NK-92 treated with Interleukin-12 subunit alpha and Interleukin-12 subunit beta, amount 100 ng/mL, for 24 hours (cell line): ENCODE data around the gene HDAC11.
"Not testable (repeated sequence)": the region's sequence is repeated elsewhere in the genome, so short reads cannot be mapped to it uniquely, and the experiment has no call there.

ENCODE experiments used
- DNase-seq: peaks from one replicate; lab custom pipeline; 2025; lab: John Stamatoyannopoulos, UW

The HDAC11 gene

DNA sequence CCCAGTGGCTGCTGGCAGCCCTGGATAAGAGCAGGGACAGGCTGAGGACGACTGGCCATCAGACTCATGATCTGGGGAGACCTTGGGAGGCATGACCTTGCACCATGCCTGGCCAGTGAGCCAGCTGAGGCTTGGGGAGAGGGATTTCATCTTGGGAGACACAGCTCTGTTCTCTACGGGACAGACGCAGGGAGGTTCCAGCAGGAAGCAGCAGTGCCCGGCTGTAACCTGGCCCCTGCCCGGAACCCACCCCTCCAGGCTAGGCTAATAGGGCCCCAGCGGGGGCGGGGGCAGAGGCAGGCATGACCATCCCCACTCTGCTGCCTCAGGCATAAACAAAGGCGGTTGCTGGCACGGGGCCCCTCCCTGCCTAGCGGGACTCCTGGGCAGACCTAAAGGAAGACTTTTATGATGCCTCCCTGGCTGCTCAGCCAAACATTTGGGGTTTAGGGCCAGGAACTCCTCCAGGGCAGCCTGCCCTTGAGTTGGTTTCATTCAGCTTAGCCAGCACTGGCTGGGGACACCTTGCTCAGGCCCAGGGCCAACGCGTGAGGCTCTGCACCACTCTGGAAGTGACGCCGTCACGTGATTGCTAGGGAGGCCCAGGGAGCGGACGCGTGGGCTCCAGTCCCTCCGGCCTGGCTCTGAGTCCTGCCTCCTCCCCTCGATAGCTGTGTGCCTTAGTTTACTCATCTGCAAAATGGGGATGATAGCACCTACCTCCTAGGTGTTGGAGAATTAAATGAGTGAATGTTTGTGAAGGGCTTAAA lies 27.6 kb downstream of the HDAC11 start:
- DNase-seq, result no peak

DNA sequence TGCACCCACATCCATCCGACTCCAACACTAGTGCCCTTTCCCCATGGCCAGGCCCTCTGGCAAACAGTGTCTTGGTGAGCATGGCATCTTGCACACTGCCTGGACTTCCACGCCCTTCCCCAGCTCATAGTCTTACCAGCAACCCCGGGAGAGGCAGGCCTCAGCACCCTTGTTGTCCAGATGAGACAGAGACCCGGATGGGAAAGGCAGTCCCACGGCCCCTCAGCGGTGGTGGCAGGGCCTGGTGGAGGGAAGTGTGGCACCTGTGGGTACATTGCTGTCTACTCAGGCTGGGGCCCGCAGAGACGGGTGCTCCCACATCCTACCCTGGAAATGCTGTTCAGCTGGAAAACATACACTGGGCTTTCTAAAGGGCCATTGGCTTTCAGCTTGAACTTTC lies 28.4 kb downstream of the HDAC11 start:
- DNase-seq, result no peak

DNA sequence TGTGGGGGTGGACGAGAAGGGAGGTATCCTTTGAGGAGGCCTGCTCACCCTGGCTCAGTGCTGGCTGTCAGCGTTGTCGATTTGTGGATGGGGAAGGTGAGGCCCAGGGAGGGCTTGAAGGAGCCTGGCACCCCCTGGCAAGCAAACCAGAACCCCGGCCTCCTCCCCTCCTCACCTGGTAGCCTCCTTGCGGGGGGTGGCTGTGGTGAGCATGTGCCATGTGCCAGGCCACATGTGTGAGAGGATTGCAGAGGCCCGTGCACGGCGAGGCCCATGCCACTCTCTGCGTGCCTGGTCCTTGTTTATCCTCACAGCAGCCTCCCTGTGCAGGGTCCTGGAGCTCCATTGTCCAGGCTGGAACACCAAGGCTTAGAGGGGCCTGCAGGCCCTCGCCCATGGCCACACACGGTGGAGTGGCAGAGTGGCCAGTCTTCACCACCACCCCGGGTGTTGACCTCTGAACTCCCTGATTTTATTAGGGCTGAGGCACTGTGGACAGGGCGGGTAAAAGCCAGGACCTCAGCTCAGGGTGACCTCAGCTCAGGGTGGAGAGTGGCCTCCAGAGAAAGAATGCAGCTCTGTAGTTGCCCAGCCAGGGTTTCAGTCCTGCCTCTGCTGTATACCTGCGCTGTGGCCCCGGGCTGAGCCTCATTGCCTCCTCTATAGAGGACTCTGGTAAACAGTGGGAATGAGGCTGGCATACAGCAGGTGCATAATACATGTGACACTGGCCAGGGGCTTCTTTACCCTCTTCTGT lies 29.1 kb downstream of the HDAC11 start:
- DNase-seq, result no peak

DNA sequence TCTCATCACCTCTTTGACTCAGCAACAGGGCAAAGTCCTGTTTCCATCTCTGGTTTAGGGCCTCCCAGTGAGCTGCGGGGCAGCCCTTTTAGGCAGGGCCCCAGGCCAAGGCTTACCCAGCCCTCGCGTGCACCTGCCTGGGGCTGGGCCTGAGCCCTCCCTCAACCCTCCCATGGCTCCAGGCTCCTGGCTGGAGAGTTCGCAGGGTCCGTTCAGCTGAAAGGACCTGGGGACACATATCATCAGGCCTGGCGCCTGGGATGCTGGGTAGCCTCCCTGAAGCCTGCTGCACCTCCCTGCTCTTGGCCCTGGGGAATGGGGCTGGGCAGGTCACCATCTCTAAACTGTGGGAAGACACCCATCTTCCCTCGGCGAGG lies 29.7 kb downstream of the HDAC11 start:
- no peak for DNase-seq

DNA sequence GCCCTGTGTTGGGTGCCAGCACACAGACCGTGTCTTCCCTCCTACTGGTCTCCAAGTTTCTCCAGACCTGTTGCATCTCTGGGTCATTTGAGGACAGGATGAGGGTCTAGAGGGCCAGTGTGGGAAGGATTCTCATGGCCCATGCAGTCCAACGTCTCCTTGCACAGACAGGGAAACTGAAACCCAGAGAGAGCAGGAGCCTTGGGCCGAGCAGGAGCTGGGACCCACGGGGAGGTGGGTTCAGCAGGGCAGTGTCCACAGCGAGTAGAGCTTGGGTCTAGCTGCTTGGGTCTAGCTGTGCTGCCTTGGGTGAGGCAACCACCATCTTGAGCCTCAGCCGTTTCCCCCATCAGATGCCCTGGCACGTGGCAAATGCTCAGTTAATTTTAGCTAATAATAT lies 32.3 kb downstream of the HDAC11 start:
- DNase-seq, result no peak

DNA sequence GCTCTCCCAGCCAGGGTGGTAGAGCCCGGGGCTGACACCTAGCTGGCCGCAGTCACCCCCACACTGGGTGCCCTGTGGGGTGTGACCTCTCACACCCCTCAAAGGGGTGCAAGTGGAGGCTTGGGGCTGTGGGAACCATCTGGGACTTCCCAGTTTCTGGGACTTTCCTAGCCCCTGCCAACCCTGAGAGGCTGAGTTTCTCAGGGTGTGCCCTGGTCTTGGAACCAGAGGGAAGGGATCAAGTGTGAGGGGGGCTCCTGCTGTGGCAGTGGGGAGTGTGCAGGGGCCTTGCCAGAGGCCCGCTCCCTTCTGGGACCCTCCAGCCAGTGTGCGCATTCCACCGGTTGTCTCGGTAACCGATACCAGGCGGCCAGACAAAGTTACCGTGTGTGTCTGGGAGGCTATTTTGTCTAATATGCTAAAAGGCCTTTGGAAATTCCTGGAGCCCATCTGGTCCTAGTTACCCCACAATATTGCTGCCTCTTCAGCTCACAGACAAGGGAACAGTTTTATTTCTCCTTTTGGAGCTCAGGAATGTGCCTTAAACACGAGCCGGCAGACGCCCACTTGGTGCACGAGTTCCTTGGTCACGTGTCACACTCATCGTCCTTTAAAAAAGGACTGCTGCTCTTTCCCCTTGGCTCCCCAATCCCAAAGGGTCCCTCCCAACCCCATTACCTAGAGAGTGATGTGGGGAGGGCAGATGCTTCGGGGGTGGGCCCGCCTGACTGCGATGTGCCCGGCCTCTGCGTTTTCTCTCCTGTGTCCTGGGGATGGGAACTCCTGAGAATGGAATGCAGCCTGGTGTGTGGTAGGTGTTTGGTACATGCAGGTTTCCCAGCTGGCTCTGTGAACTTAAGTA lies 33.2 kb downstream of the HDAC11 start:
- DNase-seq, result no peak

DNA sequence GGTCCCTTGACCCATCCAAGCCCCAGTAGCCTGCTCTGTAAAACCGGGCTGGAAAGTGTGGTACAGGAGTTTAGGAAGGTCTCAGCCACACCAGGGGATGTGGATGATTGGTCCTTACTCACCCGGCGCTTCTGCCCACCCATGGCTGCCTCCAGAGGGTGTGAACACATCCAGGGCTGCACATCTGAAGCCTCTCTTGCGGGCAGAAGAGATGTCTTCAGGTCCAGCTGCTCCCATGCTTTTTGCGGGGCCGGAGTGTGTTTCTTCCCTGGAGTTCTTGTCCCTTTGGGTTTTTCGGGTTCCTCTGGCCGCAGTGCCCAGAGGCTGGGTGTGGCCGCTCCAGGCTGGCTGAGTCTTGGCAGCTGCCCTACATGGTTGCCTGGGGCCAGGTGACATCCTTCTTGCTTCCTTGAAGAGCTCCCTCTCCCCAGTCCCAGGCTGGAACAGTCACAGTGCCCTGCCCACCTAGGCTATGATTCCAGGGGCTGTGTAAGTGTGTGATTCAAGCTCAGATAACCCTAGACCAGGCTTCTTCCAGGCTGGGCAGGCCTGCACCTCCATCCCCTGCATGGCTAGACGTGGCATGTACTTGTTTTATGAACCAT lies 33.9 kb downstream of the HDAC11 start:
- no peak for DNase-seq

DNA sequence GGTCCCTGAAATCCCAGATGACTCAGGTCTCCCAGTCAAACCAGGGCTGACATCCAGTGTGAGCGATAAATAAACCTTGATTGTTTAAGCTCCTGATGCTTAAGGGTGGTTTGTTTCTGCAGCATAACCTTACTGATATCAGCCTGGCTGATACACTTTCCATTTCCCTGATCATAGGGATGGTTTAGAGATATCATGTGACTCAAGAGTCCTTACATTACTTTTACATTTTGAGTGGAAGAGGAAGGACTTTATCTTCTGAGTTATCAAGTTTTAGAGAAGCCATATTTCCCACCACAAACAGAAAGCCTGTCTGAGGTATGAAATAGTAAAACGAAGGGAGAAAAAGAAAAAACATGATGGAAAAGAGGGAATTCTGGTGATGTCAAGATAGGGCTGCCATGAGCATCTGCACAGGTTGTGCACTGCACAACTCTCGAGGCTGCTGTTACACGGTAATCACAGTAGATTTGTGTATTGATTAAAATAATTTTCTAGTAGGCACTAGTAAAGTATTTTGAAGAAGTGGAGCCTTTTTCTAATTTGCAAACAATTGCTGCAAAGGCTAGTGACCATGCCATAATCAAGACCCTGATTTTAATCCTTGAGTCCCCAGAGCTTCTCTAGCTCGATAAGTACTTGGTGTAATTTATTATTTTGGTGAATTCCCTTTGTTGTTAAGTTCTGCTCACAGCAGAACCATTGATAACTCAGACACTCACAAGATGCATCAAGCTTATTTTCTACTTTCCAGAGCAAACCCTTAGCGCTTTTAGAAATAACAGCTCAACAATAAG lies 34.7 kb downstream of the HDAC11 start:
- DNase-seq, result no peak

DNA sequence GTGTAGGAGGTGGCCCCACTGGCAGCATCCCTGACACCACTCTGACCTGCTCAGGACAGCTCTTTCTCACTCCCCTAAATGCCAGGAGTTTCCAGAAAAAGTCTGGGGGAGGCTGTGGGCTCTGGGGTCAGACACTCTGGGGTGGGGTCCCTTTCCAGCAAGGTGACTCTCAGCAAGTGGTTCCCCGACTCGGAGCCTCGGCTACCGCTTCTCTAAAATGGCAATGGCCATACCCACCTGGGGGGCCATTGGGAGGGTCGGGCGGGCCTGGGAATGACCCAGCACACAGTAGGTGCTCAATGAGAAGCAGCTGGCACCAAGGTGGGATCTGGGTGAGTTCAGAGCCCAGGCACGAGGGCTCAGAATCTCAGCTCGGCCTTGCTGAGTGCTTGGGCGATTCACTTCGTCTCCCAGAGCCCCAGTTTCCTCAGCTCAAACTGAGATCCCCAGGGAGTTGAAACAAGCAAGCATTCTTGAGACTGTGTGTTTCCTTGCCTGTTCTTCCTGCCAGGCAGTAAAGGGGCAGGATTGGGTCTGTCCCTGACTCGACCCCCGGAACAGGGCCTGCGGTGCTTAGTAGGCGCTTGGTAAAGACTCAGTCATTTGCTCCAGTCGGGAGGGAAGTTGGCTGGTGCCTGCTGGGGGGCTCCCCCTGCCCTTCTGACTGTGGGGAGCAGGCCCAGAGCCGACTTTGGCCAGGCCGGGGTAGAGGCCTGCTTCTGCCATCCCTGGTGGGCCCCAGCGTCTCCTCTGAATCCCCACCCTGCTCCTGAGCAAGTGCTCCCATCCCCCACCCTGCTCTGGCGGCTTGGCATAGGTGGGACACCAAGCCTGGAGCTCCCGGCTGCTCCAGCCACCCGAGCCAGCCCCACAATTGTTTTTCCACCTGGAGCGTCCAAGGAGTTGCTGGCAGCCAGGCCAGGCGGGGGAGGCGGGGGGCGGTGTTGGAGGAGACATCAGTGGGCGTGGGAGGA lies 36.0 kb downstream of the HDAC11 start:
- DNase-seq, result no peak

DNA sequence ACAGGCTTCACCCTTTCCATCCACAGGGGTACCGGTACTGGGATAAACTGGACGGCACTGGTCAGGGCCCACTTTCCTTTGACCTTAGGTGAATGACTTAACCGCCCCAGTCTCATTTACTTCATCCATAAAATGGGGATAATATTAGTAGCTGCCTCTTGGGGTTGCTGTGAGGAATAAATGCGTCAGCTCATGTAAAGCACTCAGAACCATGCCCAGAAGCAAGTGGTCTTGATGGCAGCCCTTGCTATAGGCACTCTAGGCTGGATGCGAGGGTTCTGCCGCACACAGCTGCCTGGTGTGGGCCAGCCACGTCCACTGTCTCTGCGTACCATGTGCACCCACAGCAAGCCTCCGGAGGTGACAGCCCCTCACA lies 36.6 kb downstream of the HDAC11 start:
- DNase-seq, result no peak

DNA sequence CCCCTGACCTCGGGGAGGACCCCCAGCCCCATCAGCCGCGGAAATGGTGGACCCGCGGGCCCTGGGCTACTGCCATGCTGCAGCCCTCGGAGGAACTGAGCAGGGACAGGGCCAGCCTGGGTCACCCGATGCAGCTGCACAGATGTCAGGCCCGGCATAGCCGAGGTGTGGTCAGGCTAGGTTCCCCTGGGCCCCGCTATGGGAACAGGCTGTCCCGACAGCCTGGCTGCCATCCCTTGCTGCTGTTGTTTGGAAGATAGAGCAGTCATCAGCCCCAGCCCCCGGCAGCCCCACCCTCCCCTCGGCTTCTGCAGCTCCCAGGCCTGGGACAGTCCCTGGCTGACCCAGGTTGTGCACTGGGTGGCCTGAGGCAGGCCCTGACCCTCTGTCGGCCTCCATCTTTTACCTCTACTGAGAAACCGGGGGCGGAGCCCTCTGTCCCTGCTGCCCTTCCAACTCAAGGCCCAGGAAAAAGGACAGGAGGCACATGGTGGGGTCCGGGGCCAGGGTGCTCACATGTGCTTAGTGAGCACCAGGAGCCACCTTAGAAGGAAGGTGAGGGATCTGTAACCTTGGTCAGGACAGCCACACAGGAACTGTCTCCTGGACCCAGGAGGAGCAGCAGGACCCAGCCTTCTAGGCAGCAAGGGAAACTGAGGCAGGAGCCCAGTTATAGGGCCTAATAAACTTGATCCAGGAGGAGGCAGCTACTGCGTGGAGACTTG lies 37.3 kb downstream of the HDAC11 start:
- no peak for DNase-seq

DNA sequence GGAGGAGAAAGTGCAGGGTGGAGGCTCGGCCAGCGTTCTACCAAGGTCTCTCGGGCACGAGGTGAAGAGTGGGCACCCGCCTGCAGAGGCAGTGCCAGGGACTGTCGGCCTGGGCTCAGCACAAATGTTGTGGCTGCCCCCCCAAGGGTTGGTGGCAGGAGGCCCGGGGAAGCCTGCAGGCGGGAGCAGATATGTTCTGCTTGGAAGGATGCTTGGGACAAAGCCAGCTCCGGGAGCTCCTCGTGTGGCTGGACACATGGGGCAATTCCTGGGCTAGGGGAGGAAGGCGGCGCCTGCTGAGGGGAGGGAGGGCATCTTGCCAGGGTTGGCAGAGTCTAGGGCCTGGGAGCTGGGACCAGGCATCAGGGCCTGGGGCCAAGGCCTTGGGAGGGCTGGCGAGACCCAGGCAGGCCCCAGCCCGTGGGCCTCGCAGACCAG lies 38.4 kb downstream of the HDAC11 start:
- DNase-seq, result no peak

DNA sequence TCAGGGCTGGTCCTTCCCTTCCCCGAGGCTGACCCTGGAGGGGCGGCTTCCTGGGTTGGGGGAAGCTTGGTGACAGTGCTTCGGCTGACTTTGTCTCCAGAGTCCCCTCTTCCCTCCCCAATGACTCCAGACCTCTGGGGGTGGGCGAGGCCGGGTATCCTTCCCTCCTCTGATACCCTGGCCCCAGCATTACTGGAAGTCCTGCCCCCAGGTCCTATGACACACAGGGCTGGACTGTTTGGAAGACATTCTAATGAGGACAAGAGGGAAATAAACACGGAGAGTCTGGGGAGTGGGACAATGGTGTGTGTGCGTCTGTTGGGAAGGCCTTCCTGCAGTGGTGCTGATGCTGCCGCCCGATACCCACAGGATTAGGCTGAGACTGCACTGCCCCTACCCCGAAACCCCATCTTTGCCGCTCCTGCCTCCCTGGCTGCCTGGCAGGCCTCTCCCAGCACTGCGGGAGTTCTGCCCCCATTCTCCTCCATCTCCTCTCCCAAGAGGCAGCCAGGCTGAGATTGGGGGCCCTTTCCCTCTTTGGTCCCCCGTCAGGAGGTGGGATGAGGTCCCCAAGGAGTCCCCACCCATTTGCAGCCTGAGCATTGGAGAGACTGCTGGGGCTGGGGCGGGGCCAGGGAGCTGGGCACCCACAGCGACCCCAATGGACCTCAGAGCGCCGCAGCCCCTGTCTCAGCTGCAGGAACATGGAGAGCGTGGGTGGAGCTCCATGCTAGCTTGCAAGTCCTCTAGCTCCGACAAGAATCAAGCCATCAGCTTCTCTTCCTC lies 39.1 kb downstream of the HDAC11 start:
- no peak for DNase-seq

DNA sequence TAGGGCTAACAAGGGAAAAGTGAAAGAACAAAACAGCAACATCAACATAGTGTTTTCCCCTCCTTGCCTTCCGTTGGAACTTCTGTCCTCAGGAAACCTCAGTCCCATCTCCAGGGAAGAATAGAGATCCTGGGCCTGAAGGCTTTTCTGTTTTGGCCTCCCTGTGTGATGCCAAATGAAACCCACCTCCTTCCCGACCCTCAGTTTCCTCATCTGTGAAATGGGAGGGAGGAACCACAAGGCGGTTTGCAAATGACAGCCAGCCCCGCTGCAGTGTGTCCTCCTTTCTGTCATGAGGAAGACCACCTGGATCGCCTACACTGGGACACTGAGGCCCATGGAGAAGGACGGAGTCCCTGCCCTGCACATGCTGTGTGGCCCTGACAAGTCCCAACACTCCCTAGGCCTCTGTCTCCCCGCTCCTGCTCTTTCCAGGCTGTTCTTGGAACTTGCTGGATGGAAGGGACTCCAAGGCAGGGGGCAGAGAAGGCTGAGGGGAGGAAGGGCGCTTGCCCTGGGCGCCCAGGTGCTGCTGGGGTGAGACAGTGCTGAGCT lies 40.3 kb downstream of the HDAC11 start:
- no peak for DNase-seq

DNA sequence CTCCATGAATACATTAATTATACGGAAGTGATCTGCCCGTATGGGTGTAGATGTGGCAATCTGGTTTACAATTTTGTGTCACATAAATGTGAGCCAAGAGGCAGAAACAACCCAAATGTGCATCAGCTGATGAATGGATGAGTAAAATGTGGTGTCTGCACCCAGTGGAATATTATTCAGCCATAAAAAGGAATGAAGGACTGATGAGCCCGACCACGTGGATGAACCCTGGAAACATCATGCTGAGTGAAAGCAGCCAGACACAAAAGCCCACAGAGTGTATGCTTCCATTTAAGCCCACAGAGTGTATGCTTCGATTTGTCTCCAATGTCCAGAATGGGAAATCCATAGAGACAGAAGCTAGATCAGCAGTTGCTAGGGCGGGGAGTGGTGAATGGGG lies 41.2 kb downstream of the HDAC11 start:
- no peak for DNase-seq

DNA sequence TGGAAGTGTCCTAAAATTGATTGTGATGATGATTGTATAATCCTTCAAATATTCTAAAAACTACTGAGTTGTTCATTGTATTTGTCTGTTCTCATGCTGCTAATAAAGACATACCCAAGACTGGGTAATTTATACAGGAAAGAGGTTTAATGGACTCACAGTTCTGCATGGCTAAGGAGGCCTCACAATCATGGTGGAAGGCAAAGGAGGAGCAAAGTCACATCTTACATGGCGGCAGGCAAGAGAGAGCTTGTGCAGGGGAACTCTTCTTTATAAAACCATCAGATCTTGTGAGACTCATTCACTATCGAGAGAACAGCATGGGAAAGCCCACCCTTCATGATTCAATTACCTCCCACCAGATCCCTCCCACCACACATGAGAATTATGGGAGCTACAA lies 41.6 kb downstream of the HDAC11 start:
- DNase-seq, result not testable (repeated sequence)

DNA sequence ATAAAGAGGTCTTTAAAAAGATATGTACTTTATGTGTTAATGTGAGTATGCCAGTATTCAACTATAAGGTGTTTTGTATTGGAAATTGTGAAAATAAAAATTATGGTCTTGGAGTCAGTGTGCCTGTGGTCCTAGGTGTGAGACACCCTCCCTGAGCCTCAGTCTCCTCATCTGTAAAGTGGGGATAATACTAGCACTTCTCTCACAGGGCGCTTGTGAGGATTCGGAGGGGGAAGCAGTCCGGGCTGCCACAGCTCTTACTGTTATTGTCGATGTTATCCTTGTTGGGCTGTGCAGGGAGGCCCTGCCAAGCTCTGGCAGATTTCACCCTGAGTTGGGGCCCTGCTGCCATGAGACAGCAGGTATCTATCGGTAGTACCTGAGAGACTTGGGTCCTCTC lies 42.1 kb downstream of the HDAC11 start:
- DNase-seq, result no peak

DNA sequence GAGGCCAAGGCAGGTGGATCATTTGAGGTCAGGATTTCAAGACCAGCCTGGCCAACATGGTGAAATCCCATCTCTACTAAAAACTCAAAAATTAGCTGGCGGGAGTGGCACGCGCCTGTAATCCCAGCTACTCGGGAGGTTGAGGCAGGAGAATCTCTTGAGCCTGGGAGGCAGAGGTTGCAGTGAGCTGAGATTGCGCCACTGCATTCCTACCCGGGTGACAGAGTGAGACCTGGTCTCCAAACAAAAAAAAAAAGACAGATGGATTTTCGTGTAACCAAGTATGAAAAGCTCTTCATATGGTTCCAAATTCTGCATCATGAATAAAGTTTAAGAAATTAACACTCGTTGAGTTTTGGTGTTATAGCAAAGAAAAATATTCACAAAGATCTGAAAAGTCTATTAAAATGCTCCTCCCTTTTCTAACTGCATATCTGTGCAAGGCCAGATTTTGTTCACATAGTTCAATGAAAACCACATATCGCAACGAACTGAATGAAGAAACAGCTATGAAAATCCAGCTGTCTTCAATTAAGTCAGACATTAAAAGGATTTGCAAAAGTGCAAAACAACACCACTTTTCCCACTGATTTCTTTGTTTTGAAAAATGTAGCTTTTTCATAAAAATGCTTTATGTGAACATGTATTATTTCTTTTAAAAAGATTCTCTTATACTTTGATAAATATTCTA lies 45.0 kb downstream of the HDAC11 start:
- DNase-seq, result no peak
